ENCODE measurements around the gene SRC.

Gene SRC

GRCh38 chr20:37376324-37376723 is 30.4 kb downstream of the SRC start:
- no peak overlapping the region for H3K27ac ChIP-seq (replicated peaks)
- DNase-seq (ENCODE audit: low read depth in 1 of 2, low spot score in 1 of 2) = no peak
- TF ChIP-seq CTCF (IDR thresholded peaks at IDR 0.05; ENCODE audit: insufficient read depth, low read length) (no peak), POLR2AphosphoS5 (IDR thresholded peaks at IDR 0.05; ENCODE audit: low read depth) (no peak)
- H3K27me3 ChIP-seq (ENCODE audit: insufficient read depth, poor library complexity, severe bottlenecking) = no peaks in the 10 kb centered on the region
- H3K4me3 ChIP-seq (replicated peaks; ENCODE audit: insufficient read depth, low read length) = no peak overlapping the region

- H3K27ac ChIP-seq (replicated peaks) = no peak overlapping the region
- H3K27me3 ChIP-seq (ENCODE audit: insufficient read depth, poor library complexity, severe bottlenecking) = no peaks in the 10 kb centered on the region
- no peak for TF ChIP-seq SPI1 (IDR thresholded peaks at IDR 0.05; ENCODE audit: borderline replicate concordance, low read depth)
- TF ChIP-seq CTCF (IDR thresholded peaks at IDR 0.05; ENCODE audit: insufficient read depth, low read length) = no peak
- TF ChIP-seq GABPA (IDR thresholded peaks at IDR 0.05; ENCODE audit: low read depth) = no peak
- no peak for TF ChIP-seq REST (IDR thresholded peaks at IDR 0.05; ENCODE audit: insufficient replicate concordance, low read depth)
- TF ChIP-seq POLR2AphosphoS5 (IDR thresholded peaks at IDR 0.05; ENCODE audit: low read depth) = no peak
- DNase-seq (ENCODE audit: low read depth in 1 of 2, low spot score in 1 of 2) = no peak
- no peak overlapping the region for H3K4me3 ChIP-seq (replicated peaks; ENCODE audit: insufficient read depth, low read length)
Observed at GRCh38 chr20:37376791-37377190, 30.9 kb downstream of the SRC start.

GRCh38 chr20:37377346-37378081 is 31.6 kb downstream of the SRC start:
- Histone ChIP-seq H3K4me3 (replicated peaks; ENCODE audit: insufficient read depth, low read length) (no peak overlapping the region), H3K27me3 (ENCODE audit: insufficient read depth, poor library complexity, severe bottlenecking) (no peaks in the 10 kb centered on the region), H3K27ac (replicated peaks) (no peak overlapping the region)
- TF ChIP-seq GABPA (IDR thresholded peaks at IDR 0.05; ENCODE audit: low read depth) (no peak), CTCF (IDR thresholded peaks at IDR 0.05; ENCODE audit: insufficient read depth, low read length) (no peak), SPI1 (IDR thresholded peaks at IDR 0.05; ENCODE audit: borderline replicate concordance, low read depth) (no peak), POLR2AphosphoS5 (IDR thresholded peaks at IDR 0.05; ENCODE audit: low read depth) (no peak), REST (IDR thresholded peaks at IDR 0.05; ENCODE audit: insufficient replicate concordance, low read depth) (no peak)
- DNase-seq (ENCODE audit: low read depth in 1 of 2, low spot score in 1 of 2) = no peak

GRCh38 chr20:37378420-37378784 is 32.5 kb downstream of the SRC start:
- H3K4me3 ChIP-seq (replicated peaks; ENCODE audit: insufficient read depth, low read length) = no peak overlapping the region
- no peaks in the 10 kb centered on the region for H3K27me3 ChIP-seq (ENCODE audit: insufficient read depth, poor library complexity, severe bottlenecking)
- H3K27ac ChIP-seq (replicated peaks) = no peak overlapping the region
- no peak for DNase-seq (ENCODE audit: low read depth in 1 of 2, low spot score in 1 of 2)
- TF ChIP-seq CTCF (IDR thresholded peaks at IDR 0.05; ENCODE audit: insufficient read depth, low read length) = no peak
- TF ChIP-seq GABPA (IDR thresholded peaks at IDR 0.05; ENCODE audit: low read depth) = no peak

All from HL-60 (cell line).